HG03469 (cell line): ENCODE measurements around the gene MCF2L.
"Not testable (repeated sequence)": the region's sequence is repeated elsewhere in the genome, so short reads cannot be mapped to it uniquely, and the experiment has no call there.

Source experiments
- ATAC-seq: cut with Tn5 transposase; IDR thresholded peaks from one replicate; pipeline ENCODE4 v1.9.1; 2021; ENCODE audit warnings: mild to moderate bottlenecking, moderate library complexity, moderate number of reproducible peaks; ENCODE audit not compliant: unreplicated experiment

The MCF2L gene

GRCh38 chr13:113063091-113063491, 94.1 kb downstream of the MCF2L start:
- ATAC-seq = no peak

GRCh38 chr13:113064000-113064533, 95.1 kb downstream of the MCF2L start:
- no peak for ATAC-seq

GRCh38 chr13:113064534-113065405, 95.8 kb downstream of the MCF2L start:
- no peak for ATAC-seq

- no peak for ATAC-seq
Observed at GRCh38 chr13:113065406-113066141, 96.6 kb downstream of the MCF2L start.

- ATAC-seq = no peak
Observed at GRCh38 chr13:113066142-113066455, 97.1 kb downstream of the MCF2L start.

GRCh38 chr13:113066746-113067145, 97.7 kb downstream of the MCF2L start:
- no peak for ATAC-seq

GRCh38 chr13:113069861-113070805, 101.1 kb downstream of the MCF2L start:
- ATAC-seq = no peak

GRCh38 chr13:113070855-113071254, 101.8 kb downstream of the MCF2L start:
- no peak for ATAC-seq

- ATAC-seq = no peak
Observed at GRCh38 chr13:113072376-113072775, 103.4 kb downstream of the MCF2L start.

- no peak for ATAC-seq
Observed at GRCh38 chr13:113073942-113074341, 104.9 kb downstream of the MCF2L start.

- ATAC-seq = no peak
Observed at GRCh38 chr13:113074401-113074800, 105.4 kb downstream of the MCF2L start.

GRCh38 chr13:113074876-113075275, 105.9 kb downstream of the MCF2L start:
- ATAC-seq = no peak

GRCh38 chr13:113075711-113076110, 106.7 kb downstream of the MCF2L start:
- no peak for ATAC-seq

GRCh38 chr13:113076681-113077401, 107.8 kb downstream of the MCF2L start:
- no peak for ATAC-seq

- ATAC-seq = no peak
Observed at GRCh38 chr13:113077566-113077952, 108.5 kb downstream of the MCF2L start.

- no peak for ATAC-seq
Observed at GRCh38 chr13:113077953-113078901, 109.2 kb downstream of the MCF2L start.

- no peak for ATAC-seq
Observed at GRCh38 chr13:113078902-113079780, 110.1 kb downstream of the MCF2L start.

- not testable (repeated sequence) for ATAC-seq
Observed at GRCh38 chr13:113079781-113080080, 110.7 kb downstream of the MCF2L start.
